K562 (cell line): ENCODE measurements around the gene ACADVL. TPM values are rescaled to one million over a fixed set of nuclear protein-coding genes. Genes with fewer than 3 reads are reported as not detected.

Experiments used
- ATF6 ChIP-seq: sonication (generic); formaldehyde crosslinking; IDR thresholded peaks from 2 replicates; pipeline ENCODE4 v1.4.0; 2020; ENCODE audit warnings: mild to moderate bottlenecking, missing genetic modification reagents
- ATF7 ChIP-seq: fragments of 450-650 bp; IDR thresholded peaks from 2 replicates; pipeline ENCODE4 v1.7.1; 2014; ENCODE audit warnings: mild to moderate bottlenecking, moderate library complexity
- CHCHD3 ChIP-seq: fragments of 250-450 bp; sonication (Bioruptor Pico); IDR thresholded peaks from 2 replicates; pipeline ENCODE4 v2.1.2; 2022; ENCODE audit warnings: mild to moderate bottlenecking
- DPF2 ChIP-seq: fragments of 450-650 bp; IDR thresholded peaks from 2 replicates; pipeline ENCODE4 v1.6.1; 2016
- HIVEP1 ChIP-seq: fragments of 250-450 bp; sonication (Bioruptor Pico); IDR thresholded peaks from 2 replicates; pipeline ENCODE4 v1.4.0; 2020; ENCODE audit warnings: mild to moderate bottlenecking
- NCOA2 ChIP-seq, 2 experiments: fragments of 450-650 bp; IDR thresholded peaks; 2 replicates each; pipeline ENCODE4 v1.6.1; 2018; ENCODE audit warnings: mild to moderate bottlenecking in 2 of 2, moderate library complexity in 1 of 2; ENCODE audit not compliant: partially characterized antibody in 2 of 2
- POU5F1 ChIP-seq: fragments of 150-350 bp; IDR thresholded peaks from 2 replicates; pipeline ENCODE4 v1.6.1; 2014; ENCODE audit warnings: borderline replicate concordance, low read length, low read depth, mild to moderate bottlenecking; ENCODE audit not compliant: partially characterized antibody
- SIN3A ChIP-seq, 2 experiments: fragments of 150-350 bp in 1 of 2; IDR thresholded peaks; 2 replicates each; pipeline ENCODE4 v1.6.1; 2011 to 2016; ENCODE audit warnings: borderline replicate concordance in 2 of 2, low read depth in 2 of 2, low read length in 2 of 2, mild to moderate bottlenecking in 2 of 2, moderate library complexity in 2 of 2; ENCODE audit not compliant: control insufficient read depth in 1 of 2
- SMC3 ChIP-seq: conservative IDR thresholded peaks from 2 replicates; pipeline ENCODE4 v1.6.1; 2011; ENCODE audit warnings: low read depth, low read length, improper control_type of control experiment; ENCODE audit not compliant: insufficient read depth
- ZBTB33 ChIP-seq: sonication (generic); formaldehyde crosslinking; IDR thresholded peaks from 2 replicates; pipeline ENCODE4 v1.8.1; 2023; ENCODE audit warnings: mild to moderate bottlenecking, missing genetic modification reagents
- ZNF282 ChIP-seq: sonication (generic); formaldehyde crosslinking; IDR thresholded peaks from 2 replicates; pipeline ENCODE4 v1.8.1; 2023; ENCODE audit warnings: missing genetic modification reagents
- ZNF740 ChIP-seq, 3 experiments: fragments of 200-800 bp in 1 of 3; sonication (Bioruptor generic) in 1 of 3; sonication (generic) in 1 of 3; formaldehyde crosslinking in 1 of 3; IDR thresholded peaks; 2 replicates each; pipeline versions ENCODE4 v1.6.1 to v1.8.0; 2016 to 2022; ENCODE audit warnings: mild to moderate bottlenecking in 2 of 3, missing compliant biosample characterization in 2 of 3, missing genetic modification characterization in 2 of 3, missing genetic modification reagents in 1 of 3
- ZNF77 ChIP-seq: fragments of 250-450 bp; sonication (Bioruptor Pico); IDR thresholded peaks from 2 replicates; pipeline ENCODE4 v1.5.0; 2020
- polyA plus RNA-seq, 8 experiments: library from polyadenylated mRNA; depleted of rRNA in 4 of 8; stranded (reverse) in 5 of 8; unstranded in 3 of 8; fragments of >200 nt; fragmentation: Nextera tagmentation in 2 of 8; fragmentation: Illumina TruSeq in 1 of 8; extraction: Ambion mirVana in 2 of 8; extraction: Trizol in 1 of 8; gene quantifications; 2 replicates each; pipeline versions ENCODE4 v1.2.1 to v1.2.3, GENCODE V29; 2011 to 2014; ENCODE audit warnings: inconsistent platforms in 1 of 8, missing spikeins in 1 of 8
- total RNA-seq, 7 experiments: library from RNA; depleted of rRNA in 6 of 7; stranded (reverse); fragments of >200 nt in 6 of 7; fragmentation: Illumina TruSeq in 2 of 7; extraction: Trizol in 2 of 7; gene quantifications; 2 replicates each; pipeline versions ENCODE4 v1.2.1 to v1.2.3, GENCODE V29; 2011 to 2021; ENCODE audit warnings: low replicate concordance in 1 of 7
- TF ChIP-seq, protein P1 (sequence below): IDR thresholded peaks from 2 replicates; pipeline ENCODE4 v1.6.1; 2012; ENCODE audit warnings: low read depth, low read length, improper control_type of control experiment, borderline replicate concordance
- TF ChIP-seq, protein P2 (sequence below): fragments of 250-450 bp; sonication (Bioruptor Pico); IDR thresholded peaks from 2 replicates; pipeline ENCODE4 v1.5.0; 2021; ENCODE audit warnings: mild to moderate bottlenecking, moderate library complexity

The ACADVL gene
- total and polyA plus RNA-seq, 9 of the 15 experiments (the other 6 are each of a cell fraction or from before 2014, with no cell fraction given): 25.5 to 449 (median 214) TPM

- TF ChIP-seq ATF6 (CRISPR knock-in tag): no peak
- TF ChIP-seq ZNF740 (CRISPR knock-in tag; IDR thresholded peaks at IDR 0.05): no peak
- no peak for TF ChIP-seq ZNF740 (tag; IDR thresholded peaks at IDR 0.05)
- no peak for TF ChIP-seq NCOA2 (IDR thresholded peaks at IDR 0.05; ENCODE audit: partially characterized antibody in 2 of 2)
- no peak for TF ChIP-seq SMC3
- TF ChIP-seq, protein P1, sequence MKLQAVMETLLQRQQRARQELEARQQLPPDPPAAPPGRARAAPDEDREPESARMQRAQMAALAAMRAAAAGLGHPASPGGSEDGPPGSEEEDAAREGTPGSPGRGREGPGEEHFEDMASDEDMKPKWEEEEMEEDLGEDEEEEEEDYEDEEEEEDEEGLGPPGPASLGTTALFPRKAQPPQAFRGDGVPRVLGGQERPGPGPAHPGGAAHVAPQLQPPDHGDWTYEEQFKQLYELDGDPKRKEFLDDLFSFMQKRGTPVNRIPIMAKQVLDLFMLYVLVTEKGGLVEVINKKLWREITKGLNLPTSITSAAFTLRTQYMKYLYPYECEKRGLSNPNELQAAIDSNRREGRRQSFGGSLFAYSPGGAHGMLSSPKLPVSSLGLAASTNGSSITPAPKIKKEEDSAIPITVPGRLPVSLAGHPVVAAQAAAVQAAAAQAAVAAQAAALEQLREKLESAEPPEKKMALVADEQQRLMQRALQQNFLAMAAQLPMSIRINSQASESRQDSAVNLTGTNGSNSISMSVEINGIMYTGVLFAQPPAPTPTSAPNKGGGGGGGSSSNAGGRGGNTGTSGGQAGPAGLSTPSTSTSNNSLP: no peak
- TF ChIP-seq ZNF77 (CRISPR knock-in tag): no peak
- no peak for TF ChIP-seq HIVEP1 (CRISPR knock-in tag)
- peak; percentile 84 for TF ChIP-seq POU5F1
- TF ChIP-seq DPF2: peak; percentile 17; the same call in 1 of the 2 replicates
- no peak for TF ChIP-seq ZBTB33 (CRISPR knock-in tag)
- no peak for TF ChIP-seq ZNF282 (CRISPR knock-in tag)
- TF ChIP-seq CHCHD3 (CRISPR knock-in tag): no peak
- peak; percentile 79 for TF ChIP-seq ATF7
- TF ChIP-seq, protein P2, sequence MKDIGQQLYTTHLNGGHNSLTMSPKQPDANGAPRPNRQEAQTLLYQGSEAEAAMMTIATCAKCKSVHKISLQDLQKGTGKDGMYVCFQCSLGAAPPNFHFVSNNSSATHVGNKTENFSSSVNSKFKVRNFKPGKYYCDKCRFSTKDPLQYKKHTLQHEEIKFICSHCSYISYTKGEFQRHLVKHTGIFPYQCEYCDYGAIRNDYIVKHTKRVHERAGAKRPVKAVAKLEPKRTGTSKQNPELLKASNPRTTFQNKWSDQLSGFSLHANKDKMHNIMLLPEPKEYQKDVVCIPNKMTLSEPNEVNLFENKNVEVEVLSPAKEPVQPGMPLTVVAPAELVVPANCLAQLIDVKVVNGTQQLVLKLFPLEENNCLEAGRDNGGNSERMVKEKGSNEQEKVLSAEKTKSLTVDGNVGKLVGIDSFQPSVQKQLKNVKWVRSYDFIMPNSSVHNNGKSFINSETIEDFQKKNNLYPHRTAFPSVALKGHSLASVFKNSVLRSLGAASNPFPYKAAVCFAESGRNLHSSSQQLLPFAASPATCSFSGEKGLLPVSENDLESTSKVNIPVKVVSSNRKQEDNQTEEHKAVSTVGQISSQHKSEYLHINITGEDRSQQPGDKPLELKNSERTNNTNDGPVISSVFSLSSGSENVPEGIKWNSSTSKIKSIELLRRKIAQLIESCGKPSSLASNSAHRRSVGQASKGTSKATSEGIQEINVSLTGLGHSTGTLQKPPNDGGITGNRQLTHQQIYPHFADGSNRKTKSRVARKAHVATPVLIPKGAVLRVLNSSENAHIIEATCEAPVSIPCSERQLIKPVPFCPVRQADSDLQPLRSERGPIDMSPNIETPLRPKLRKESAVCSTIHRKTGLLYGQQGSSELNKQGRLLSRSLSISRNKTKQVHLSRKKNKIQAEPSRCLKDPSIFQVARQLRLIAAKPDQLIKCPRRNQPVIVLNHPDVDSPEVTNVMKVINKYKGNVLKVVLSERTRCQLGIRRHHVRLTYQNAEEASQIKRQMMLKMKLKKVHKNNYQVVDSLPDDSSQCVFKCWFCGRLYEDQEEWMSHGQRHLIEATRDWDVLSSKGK: no peak
- TF ChIP-seq SIN3A (IDR thresholded peaks at IDR 0.05; ENCODE audit: borderline replicate concordance in 2 of 2, control insufficient read depth in 1 of 2, low read depth in 2 of 2, low read length in 2 of 2): no peak; a peak in 1 of 4 replicates
Observed at GRCh38 chr17:7239091-7240027, 19.6 kb downstream of the ACADVL start, which contains the start of gene PHF23 (continued).
